ENCODE measurements around the gene PPP2R5B.
A peak's percentile ranks its signal among the peaks of the same experiment; 100 is the strongest.

Gene PPP2R5B

DNA sequence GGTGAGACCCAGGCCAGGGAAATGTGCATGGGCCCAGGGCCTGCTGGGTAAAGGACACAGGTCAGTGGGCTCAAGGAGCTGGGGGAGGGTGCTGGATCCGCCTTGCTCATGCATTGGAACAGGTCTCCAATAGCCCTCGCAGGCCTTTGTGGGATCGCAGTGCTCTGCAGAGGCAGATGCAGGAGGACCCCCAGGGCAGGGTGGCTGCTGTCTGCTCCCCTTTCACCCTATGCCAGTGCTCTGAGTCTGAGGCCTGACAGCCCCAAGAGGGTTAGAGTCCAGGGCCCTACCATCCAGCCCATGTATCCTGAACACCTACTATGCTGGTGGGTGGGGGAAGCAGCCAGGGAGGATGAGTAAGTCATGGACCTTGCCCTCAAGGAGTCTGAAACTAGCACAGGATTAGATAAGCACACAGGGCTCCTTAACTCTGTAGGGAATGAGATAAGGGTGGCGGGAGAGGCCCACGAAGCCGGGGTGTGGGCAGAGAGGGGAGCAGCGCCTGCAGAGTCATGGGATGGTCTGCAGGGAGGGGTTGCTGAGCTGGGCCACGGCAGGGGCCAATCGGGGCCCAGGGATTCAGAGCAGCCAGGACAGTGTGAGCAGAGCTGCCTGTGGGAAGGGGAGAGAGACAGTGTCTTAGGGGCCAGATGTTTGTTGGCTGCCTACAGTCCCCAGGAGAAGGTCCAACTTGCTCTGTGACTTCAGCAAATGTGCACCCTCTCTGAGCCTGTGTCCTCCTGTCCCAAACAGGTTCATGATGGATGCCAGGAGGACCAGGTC lies 35.6 kb upstream of the PPP2R5B start:
- DNase-seq (ENCODE audit: low read depth in 2 of 2) = no peak

GRCh38 chr11:64890522-64890939 lies 34.0 kb upstream of the PPP2R5B start:
- no peak for DNase-seq (ENCODE audit: low read depth in 2 of 2)

GRCh38 chr11:64891215-64891848 lies 33.2 kb upstream of the PPP2R5B start:
- DNase-seq (ENCODE audit: low read depth in 2 of 2) = no peak

DNA sequence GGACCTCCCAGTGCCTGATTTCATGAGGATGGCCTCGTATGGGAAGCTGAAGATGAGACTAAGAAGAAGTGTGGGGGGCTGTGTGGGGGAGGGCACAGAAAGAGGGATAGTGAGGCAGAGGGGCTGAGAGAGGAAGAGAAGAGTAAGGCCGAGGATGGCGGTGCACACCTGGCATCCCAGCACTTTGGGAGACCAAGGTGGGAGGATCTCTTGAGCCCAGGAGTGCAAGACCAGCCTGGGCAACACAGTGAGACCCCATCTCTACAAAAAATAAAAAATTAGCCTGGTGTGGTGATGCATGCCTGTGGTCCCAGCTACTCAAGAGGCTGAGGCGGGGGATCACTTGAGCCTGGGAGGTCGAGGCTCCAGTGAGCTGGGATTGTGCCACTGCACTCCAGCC lies 32.6 kb upstream of the PPP2R5B start:
- DNase-seq (ENCODE audit: low read depth in 2 of 2) = no peak

- no peak for DNase-seq (ENCODE audit: low read depth in 2 of 2)
These were observed 32.1 kb upstream of the PPP2R5B start for GRCh38 chr11:64892411-64892831.

DNA sequence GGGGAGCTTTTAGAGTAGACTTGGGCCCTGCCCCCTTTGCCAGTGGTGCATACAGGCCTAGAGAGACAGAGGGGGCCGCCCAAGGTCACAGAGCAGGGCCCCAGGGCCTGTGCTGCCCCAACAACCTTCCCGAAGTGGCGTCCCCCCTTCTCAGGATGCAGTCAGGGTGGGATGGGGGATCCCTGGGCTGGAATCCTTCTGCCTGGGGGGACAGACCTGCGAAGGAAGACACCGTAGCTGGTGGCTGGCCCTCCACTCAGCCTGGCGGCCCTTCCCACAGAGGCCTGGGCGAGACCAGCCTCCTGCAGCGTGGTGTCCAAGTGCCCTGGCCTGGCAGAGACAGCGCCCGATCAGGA lies 31.7 kb upstream of the PPP2R5B start:
- DNase-seq (ENCODE audit: low read depth in 2 of 2) = no peak

- no peak for DNase-seq (ENCODE audit: low read depth in 2 of 2)
These were observed 31.1 kb upstream of the PPP2R5B start for GRCh38 chr11:64893194-64894069.

DNA sequence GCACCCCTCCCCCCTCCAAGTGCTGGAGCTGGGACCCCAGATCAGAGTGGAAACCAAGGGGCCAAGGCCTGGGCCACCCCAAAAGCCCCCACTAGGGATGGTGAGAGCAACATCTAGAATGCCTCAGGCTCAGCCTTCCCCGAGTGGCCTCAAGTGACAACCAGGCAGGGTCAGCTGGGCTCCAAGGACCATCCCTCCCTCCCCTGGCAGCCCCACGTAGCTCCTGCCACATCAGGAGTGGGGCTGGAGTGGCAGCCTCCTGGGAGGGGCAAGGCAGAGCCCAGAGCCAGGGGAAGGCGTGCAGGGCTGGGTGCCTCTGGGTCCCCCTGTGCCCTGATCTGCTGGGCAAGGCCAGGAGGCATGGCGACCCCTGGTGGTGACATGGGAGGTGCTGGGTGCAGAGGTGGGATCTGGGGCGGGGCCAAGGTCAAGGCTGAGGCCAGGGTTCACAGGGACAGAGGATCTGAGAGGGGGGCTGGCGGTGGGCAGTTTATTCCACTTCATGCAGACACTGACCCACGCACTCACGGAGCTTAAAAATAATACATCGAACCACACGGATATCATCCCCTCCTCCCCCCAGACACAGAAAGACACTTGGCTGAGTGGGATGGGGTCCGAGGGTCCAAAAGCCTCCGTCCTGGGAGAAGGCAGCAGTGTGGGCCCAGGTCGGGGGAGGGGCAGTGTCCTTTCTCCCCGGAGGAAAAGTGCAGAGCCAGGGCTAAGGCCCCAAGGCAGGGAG lies 30.2 kb upstream of the PPP2R5B start:
- DNase-seq (ENCODE audit: low read depth in 2 of 2) = peak; percentile 92 to 98

DNA sequence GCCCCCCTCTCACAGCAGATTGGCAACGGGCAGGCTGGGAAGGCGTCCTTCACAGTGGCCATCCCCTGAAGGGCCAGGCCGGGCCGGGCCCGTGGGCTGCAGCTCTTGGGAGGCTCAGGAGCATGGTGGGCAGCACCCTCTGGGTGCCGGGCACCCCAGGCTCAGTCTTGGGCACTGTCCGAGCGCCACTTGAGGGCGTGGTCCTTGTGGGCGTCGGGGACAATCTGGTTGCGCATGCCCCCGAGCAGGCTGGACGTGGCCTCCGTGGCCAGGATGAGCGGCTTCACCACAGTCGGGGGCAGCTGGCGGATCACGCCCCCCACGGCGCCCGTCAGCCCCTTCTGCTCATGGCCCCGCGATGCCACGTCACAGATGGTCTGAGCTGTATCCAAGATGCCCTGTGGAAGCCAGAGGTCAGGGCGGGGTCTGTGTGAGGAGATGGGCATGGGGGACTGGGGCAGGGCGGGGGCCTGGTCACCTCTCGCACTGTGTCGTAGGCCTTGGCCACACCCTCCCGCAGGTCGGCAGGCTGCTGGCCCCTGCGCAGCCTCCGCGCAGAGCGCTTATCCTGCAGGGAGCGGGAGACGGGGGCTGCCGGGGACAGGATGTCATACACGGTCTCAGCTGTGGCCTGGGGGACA lies 29.6 kb upstream of the PPP2R5B start:
- no peak for DNase-seq (ENCODE audit: low read depth in 2 of 2)

GRCh38 chr11:64896448-64897022 lies 28.0 kb upstream of the PPP2R5B start:
- no peak for DNase-seq (ENCODE audit: low read depth in 2 of 2)

- DNase-seq (ENCODE audit: low read depth in 2 of 2) = no peak
These were observed 27.0 kb upstream of the PPP2R5B start for GRCh38 chr11:64897381-64898075.

GRCh38 chr11:64898076-64898445 lies 26.4 kb upstream of the PPP2R5B start:
- DNase-seq (ENCODE audit: low read depth in 2 of 2) = no peak

DNA sequence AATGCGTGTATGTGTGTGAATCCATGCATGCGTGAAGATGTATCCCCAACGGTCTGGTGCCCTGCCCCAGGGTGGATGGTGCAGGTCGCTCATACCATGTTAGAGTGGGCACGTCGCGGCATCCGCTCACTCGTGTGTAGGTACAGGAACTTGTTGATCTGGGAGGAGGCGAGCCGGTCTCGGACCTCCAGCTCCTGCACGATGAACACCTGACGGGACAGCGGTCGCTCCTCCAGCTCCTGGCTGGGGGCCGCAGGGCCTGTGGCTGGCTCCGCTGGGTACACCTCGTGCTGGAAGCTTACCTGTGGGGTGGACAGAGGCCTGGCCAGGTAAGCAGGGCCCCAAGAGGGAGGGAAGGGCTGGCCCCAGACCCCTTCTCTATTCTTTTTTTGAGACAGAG lies 25.9 kb upstream of the PPP2R5B start:
- no peak for DNase-seq (ENCODE audit: low read depth in 2 of 2)

DNA sequence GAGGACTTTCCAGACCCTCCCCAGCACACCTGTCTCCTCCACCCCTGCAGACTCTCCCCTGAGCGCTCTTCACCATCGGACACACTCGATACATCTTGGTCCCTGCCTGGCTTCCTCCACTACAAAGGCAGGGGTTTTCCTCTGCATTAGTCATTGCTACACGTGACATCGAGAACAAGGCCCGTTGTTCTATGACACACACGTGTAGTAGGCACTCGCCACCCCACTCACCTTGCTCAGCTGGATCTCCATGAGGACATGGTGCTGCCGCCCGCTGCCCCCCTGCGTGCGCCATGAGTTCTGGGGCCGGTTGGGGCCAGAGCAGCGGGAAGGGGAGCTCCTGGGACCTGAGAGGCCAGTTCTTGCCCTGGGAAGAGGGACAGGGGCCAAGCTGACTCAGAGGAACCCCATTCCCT lies 24.2 kb upstream of the PPP2R5B start:
- DNase-seq (ENCODE audit: low read depth in 2 of 2) = peak; percentile 43 to 57

GRCh38 chr11:64900774-64901173 lies 23.7 kb upstream of the PPP2R5B start:
- no peak for DNase-seq (ENCODE audit: low read depth in 2 of 2)

GRCh38 chr11:64902102-64902900 lies 22.2 kb upstream of the PPP2R5B start:
- no peak for DNase-seq (ENCODE audit: low read depth in 2 of 2)

DNA sequence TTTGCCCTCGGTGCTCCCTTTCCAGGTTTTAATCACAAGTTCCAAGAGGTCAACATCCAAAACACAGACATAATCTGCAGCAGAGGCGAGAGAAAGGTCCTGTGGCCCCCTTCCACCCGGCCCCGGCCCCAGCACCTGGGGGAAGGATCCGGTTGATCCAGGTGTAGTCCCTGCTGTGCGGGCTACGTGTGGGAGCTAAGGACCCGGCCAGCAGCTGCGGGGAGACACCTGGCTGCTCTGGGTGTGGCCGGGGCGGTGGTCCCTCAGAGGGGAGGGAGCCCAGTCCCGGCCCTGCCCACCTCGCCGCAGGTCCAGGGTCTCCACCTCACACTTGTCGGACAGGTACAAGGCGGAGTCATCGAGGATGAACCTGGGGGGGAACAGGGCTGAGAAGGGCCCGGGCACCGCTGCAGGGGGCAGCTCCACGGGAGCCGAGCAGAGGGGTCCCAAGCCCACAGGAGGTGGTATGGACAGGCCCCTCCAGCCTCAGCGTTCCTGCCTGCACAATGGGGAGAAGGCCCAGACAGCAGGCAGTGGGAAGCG lies 21.1 kb upstream of the PPP2R5B start:
- DNase-seq (ENCODE audit: low read depth in 2 of 2) = no peak

DNA sequence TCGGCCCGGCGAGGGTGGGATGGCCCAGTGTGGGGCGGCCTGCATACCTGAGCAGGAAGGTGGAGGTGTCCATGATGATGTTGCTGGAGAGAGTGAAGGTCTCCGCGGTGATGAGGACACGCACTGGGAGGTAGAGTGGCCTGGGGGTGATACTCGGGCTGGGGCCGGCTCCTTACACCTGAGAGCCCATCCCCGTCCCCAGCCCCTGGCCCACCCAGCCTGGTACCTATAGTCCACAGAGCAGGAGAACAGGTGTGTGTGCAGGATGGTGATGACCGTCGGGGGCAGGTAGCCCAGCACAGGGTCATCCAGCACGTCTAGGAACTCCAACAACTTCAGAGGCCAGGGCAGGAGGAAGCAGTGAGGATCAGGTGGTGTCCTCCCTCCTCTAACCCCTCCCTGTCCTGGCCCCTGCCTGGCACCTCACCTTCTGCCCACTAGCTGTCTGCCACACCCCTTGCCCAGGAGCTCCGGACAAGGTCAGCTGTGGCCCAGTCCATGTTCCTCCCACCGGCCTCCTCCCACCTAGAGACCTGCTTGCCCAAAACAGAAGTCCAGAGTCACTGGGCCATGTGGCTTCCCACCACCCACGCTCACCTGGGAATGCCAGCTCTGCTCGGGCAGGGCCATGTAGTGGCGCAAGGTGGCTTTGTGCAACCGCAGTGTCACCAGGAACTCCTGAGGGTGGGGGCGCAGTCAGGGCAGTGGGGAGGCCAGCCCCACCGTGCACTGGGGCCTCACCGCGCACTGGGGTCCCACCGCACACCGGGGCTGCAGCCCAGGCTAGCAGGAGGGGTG lies 18.8 kb upstream of the PPP2R5B start:
- no peak for DNase-seq (ENCODE audit: low read depth in 2 of 2)

GRCh38 chr11:64906314-64906635 lies 18.2 kb upstream of the PPP2R5B start:
- DNase-seq (ENCODE audit: low read depth in 2 of 2) = no peak
